A673 (cell line): ENCODE data around the gene SAMD13.

Experiments used
- CTCF ChIP-seq: fragments of 300-800, 200-600 bp; sonication (generic); conservative IDR thresholded peaks from 2 replicates; pipeline ENCODE4 v1.5.1; 2017; ENCODE audit warnings: low read depth, mild to moderate bottlenecking, antibody characterized with exemption, low read length, moderate library complexity, mixed read lengths
- EZH2 ChIP-seq: fragments of 200-600 bp; sonication (generic); IDR thresholded peaks from 2 replicates; pipeline ENCODE4 v1.6.1; 2017; ENCODE audit warnings: borderline replicate concordance, low read depth, mild to moderate bottlenecking, mixed read lengths, antibody characterized with exemption, low read length; ENCODE audit not compliant: poor library complexity, severe bottlenecking

GRCh38 chr1:84352298-84353106, 51.0 kb downstream of the SAMD13 start:
- TF ChIP-seq CTCF (no peak), EZH2 (no peak)
